GM10248 (cell line): Measurements from ENCODE around the gene SNX9.

ENCODE experiments used
- CTCF ChIA-PET: fragments of 300-600 bp; sonication (Branson Sonifier 250); formaldehyde crosslinking; extraction: SDS; loops from one replicate; lab custom pipeline; 2021; ENCODE audit warnings: antibody characterized with exemption; lab: Yijun Ruan, JAX
- POLR2A ChIA-PET: fragments of 350-650 bp; sonication (Branson Sonifier 250); formaldehyde crosslinking; extraction: SDS; loops from one replicate; lab custom pipeline; 2020; ENCODE audit warnings: antibody characterized with exemption; lab: Yijun Ruan, JAX
- DNase-seq: peaks from one replicate; pipeline ENCODE4 v3.0.0; 2012; ENCODE audit errors: extremely low spot score
- CTCF ChIP-seq: IDR thresholded peaks from 2 replicates; pipeline ENCODE4 v1.5.1; 2012; ENCODE audit warnings: mild to moderate bottlenecking, low read depth; ENCODE audit errors: extremely low read depth, missing control alignments, control extremely low read depth

The SNX9 gene

GRCh38 chr6:157779705-157780604, 43.1 kb upstream of the SNX9 start:
- ChIA-PET CTCF (interaction anchor here (1.9 kb wide), 1 partner anchor 8 kb away, joined by 4 read pairs; no protein-coding TSS in a partner anchor), POLR2A (no interaction called here)
- TF ChIP-seq CTCF = no peak
- no peak for DNase-seq

GRCh38 chr6:157785636-157786035, 37.4 kb upstream of the SNX9 start:
- CTCF ChIA-PET = no interaction called here
- POLR2A ChIA-PET = no interaction called here
- TF ChIP-seq CTCF = no peak
- DNase-seq = no peak

GRCh38 chr6:157786221-157786620, 36.8 kb upstream of the SNX9 start:
- ChIA-PET CTCF (no interaction called here), POLR2A (no interaction called here)
- DNase-seq = no peak
- no peak for TF ChIP-seq CTCF

GRCh38 chr6:157787080-157787479, 36.0 kb upstream of the SNX9 start:
- ChIA-PET POLR2A (no interaction called here), CTCF (interaction anchor here (0.9 to 2.3 kb wide), 6 partner anchors 8 to 160 kb away, joined by 3 to 7 read pairs (median 4); no protein-coding TSS in a partner anchor)
- no peak for TF ChIP-seq CTCF
- DNase-seq = no peak

GRCh38 chr6:157788180-157788579, 34.9 kb upstream of the SNX9 start:
- ChIA-PET POLR2A (no interaction called here), CTCF (interaction anchor here (1.0 to 2.3 kb wide), 6 partner anchors 9 to 159 kb away, joined by 3 to 7 read pairs (median 4); no protein-coding TSS in a partner anchor)
- no peak for TF ChIP-seq CTCF
- DNase-seq = no peak

- CTCF ChIA-PET = interaction anchor here (2.3 kb wide), 1 partner anchor 14 kb away, joined by 6 read pairs; no protein-coding TSS in a partner anchor
- POLR2A ChIA-PET = no interaction called here
- DNase-seq = no peak
- TF ChIP-seq CTCF = no peak
Measured at GRCh38 chr6:157789297-157789696, 33.7 kb upstream of the SNX9 start.
